GM18508 (cell line): ENCODE measurements around the gene STK32A.
"Not testable (repeated sequence)": the region's sequence is repeated elsewhere in the genome, so short reads cannot be mapped to it uniquely, and the experiment has no call there.

Experiments used
- ATAC-seq: cut with Tn5 transposase; IDR thresholded peaks from one replicate; pipeline ENCODE4 v1.9.1; 2021; ENCODE audit warnings: moderate number of reproducible peaks; ENCODE audit not compliant: insufficient read depth, unreplicated experiment

The STK32A gene

DNA sequence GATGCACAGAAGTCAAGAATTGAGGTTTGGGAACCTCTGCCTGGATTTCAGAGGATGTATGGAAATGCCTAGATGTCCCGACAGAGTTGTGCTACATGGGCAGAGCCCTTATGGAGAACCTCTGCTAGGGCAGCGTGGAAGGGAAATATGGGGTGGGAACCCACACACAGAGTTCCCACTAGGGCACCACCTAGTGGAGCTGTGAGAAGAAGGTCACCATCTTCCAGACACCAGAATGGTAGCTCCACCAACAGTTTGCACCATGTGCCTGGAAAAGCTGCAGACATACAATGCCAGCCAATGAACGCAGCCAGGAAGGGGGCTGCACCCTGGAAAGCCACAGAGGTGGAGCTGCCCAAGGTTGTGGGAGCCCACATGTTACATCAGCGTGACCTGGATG, 104.5 kb downstream of the STK32A start:
- no peak for ATAC-seq

DNA sequence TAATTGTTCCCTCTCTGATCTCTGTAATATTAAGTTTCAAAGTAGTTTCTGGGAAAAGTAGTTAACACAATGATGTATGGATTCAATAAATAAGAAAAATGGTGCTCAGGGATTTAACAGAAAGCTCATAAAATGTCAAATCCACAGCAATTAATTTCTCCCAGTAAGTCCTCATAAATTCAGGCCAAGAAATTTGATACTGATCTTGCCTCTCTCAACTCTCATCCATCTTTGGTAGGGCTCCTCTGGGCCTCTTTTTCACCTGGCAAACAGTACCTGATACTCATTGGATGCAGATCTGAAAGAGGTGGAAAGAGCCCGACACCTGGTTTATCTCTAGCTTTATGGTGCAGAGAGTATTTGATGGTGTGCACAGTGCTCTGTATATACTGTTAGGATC, 106.1 kb downstream of the STK32A start:
- ATAC-seq: no peak

DNA sequence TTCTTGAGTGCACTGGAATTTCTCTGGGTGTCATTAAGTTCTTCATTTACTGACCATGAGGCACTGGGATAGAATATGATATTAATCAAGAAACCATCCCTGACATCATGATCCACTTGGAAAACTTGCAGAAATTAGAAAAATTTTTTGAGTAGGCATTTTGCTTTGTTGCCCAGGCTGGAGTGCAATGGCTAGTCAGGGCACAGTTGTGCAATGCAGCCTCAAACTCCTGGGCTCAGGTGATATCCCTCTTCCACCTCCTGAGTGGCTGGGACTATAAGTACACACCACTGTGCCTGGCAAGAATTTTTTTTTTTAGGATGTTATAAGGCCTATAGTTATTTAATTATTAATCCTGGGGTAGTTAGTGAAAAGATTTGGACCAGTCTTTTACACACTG, 106.5 kb downstream of the STK32A start:
- ATAC-seq: no peak

DNA sequence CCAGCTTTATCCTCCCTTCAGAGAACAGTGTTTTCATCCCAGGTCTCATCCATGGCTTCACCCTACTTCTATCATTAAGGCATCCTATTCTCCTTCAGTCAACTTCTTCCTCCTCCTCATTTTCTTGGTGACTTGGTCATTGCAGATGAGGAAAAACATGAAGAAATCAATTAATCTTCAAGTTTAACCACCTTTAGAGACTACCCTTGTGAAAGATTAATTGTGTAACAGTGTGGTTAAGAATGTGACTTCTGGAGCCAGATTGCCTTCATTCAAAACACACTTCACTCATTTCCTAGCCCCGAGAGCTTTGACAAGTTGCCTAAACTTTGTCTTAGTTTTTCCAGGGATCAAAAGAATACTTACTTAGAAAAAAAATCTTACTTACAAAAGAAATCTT, 110.0 kb downstream of the STK32A start:
- ATAC-seq: no peak

DNA sequence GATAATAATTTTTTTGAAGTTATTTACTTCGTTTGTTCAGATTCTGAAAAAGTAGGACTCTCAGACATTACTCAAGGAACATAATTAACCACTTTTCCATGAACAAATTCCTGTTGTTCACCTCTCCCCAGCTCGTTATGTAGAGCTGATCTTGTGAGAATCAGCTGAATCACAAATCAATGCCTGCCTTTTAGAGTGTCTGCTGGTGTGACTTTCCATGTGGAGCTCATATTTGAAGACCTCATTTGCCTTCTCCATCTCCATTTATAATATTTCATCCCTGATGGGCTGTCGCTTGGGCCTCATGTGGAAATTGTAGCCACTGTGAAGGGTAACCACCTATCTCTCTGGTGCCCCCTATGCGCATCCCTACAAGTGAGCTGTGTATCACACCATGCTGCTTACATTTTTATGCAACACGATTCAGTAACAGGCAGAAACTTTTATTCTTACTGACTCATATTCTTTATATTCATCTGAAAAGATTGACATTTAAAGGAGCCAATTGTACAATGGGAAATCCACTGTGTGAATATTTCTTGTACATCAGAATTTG, 111.3 kb downstream of the STK32A start:
- no peak for ATAC-seq

DNA sequence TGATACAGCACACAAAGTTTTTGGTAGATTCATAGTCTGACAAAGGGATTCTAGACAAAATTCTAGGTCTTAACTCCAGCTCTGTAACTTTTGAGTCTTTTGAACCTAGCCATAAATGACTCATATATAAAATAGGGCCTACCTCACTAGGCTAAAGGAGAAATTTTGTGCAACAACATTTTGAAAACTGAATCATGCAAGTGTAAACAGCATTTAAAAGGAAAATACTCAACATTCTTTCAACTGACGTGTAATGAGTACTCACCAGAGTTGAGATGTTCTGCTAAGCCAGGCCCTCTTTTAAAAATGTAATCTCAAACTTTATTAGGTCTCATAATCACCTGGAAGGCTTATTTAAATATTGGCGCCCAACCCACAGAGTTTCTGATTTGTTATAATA, 113.2 kb downstream of the STK32A start:
- ATAC-seq: no peak

DNA sequence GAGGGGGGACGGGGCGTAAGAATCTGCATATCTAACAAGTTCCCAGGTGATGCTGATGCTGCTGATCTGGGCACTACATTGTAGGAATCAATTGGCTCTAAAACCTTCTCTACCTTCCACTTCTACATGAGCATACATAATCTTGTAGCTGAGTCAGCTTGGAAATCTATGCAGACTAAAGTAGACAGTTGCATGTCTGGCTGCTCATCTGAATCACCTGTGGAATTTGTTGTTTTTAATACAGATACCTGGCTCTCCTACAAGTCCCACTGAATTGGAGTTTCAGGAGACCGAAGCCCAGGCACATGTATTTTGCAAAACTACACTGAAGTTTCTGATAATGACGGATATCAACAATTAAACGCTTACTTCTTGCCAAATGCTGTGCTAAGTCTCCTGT, 113.6 kb downstream of the STK32A start:
- ATAC-seq: no peak

DNA sequence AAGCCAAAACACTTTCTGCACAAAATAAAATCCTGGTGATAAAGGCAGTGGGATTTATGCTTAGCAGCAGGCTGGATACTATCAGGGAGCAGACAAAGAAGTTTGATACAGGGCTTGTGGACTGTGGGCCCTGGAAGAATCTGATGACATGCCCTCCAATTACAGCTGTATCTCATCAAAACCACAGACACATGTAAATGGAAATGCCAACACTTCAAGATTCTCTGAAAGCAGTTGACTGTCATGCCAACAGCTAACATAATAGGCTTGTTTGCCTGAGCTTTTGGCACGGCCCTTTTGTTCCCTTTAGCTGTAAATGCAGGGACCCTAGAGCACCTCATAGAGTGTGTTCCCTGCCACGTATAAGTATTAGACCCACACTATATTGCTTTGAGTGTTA, 114.4 kb downstream of the STK32A start:
- ATAC-seq: no peak

DNA sequence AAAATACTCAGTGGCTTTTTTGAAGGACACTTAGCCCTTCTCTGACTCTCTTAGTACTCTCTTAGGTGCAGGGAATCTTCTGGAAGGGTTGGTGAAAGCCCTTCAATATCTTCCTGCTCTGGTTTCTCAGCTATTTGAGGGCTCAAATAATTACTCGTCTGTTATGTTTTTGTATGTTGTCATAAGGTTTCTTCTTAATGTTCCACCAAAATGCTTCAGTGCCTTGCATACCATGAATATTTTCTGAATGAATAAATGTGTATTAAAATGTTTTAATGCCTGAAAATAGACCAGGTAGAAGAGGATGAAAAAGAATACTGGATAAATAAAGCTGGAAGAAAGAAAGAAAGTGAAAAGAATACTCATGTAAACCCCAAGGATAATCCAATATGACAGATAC, 124.3 kb downstream of the STK32A start:
- no peak for ATAC-seq

DNA sequence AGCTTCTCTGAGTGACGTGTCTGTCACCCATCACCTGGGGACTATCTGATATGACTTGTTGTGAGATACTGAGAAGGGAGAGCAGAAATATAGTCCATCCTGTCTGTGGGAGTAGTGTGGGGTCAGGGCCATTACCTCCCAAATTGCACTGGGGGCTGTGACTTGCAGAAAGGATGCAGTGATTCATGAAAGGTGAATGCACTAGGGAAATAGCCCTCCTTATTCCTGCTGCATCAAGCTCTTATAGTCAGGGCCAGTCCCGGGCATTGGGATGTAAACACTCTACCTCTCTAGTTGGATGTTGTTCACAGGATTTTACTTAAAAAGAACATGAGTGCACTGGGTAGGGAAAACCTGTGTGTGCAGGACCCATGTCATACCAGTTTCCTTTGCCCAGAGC, 124.8 kb downstream of the STK32A start:
- ATAC-seq: no peak

DNA sequence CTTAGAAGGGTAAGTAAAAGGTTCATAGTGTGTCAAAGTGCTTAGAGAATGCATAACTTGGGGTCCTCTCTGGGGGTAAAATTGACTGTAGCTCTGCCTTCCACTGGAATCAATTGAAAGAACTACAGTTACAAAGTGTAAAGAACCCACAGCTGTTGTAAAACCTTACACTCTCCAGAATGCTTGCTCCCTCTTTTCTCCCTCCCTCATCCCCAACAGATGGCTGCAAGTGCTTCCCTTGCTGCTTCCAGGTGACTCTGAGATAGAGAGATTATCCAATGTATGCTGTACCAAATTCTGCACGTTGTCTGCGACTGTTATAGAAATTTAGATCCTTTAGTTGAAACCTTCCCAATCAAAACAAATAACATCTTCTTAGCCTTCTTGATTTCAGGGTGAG, 126.0 kb downstream of the STK32A start:
- no peak for ATAC-seq

DNA sequence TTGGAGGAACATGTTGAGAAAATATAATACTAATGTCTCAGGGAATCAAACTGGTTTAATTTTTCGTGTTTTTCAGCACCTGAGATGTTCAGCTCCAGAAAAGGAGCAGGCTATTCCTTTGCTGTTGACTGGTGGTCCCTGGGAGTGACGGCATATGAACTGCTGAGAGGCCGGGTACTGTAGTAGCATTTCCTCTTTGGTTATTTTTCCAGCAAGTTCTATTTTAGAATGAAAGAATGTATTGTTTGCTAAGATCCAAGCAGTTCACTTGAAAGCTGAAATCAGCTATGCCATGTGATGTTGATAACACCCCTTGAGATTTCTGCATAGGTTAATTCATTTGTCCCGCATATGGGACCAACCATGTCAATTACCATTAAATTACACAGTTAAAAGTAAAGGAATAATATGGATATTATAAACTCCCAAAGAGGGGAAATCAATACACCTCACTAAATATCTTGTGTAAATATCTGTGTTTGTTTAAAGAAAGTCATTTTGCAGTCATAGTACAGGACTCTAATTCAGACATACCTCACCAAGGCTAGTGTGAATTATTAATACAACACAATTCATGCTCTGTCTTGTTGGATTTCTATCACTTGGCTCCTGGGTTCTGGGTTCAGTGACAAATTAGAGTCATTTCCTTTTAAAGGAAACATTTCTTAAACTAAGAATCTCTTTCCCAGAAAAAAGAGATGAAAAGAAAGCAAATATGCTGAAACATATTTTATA, 126.8 kb downstream of the STK32A start:
- no peak for ATAC-seq

DNA sequence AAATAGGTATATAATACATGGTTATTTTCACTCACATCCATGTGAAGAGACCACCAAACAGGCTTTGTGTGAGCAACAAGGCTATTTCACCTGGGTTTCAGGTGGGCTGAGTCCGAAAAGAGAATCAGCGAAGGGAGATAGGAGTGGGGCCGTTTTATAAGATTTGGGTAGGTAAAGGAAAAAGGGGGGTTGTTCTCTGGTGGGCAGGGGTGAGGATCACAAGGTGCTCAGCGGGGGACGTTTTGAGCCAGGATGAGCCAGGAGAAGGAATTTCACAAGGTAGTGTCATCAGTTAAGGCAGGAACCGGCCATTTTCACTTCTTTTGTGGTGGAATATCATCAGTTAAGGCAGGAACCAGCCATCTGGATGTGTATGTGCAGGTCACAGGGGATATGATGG, 132.6 kb downstream of the STK32A start:
- ATAC-seq: not testable (repeated sequence)

DNA sequence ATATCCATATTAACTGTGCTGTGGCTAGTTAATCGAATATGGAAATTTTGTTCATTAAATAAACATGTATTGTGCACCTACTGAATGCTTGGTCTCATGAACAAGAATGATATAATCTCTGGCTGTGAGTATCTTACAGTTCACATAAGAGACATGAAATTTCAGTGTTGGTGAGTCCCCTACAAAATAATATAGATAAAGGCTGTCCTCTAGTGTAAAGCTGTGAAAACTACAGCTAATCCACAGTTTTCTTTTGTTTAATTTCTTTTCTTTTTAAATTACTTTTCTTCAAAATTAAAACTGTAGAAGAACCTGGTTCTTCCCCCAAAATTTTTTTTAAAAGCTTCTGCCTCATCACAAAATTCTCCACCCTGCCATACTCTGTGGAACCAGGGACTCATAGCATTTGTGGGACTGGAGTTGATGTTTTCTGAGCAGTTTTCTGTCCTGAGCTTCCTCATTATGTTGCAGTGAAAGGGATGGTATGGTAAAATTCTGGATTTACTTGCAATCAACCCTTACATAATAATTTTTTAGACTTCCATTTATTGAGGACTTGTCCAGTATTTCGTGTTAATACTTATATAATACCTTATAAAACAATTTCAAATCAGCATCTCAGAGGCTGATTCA, 135.0 kb downstream of the STK32A start:
- no peak for ATAC-seq

DNA sequence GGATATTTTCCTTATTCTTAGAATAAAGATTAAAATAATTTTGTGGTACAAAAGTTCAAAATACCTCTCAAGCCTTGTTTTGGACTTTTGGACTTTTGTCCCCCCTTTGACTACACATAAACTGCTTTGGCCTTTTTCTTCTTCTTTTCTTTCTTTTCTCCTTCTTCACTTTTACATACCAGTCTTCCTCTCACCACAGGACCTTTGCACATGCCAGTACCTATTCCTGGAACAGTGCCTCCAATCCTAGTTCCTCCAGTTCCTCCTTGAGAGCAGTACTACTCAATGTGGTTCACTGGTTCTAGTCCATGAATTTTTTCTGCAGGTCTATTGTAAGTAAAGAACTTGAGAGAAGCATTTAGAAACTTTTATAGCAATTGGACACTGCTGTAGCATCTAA, 136.5 kb downstream of the STK32A start:
- no peak for ATAC-seq

DNA sequence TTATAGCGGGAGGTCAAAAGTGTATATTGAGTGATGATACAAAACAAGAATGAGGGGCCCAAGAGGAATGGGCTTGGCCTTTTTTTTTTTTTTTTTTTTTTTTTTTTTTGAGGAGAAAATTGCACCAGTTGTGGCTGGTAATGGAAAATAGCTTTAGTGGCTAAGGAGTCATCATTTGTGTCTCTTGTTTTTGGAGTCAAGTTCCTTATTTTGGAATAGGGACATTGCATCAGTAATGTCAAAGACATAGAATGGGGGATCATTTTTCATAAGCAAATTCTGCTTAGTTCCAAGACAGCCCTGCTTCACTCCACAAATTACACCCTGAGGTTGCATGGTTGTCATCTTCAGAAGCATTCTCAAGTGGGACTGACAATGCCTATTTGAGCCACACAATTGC, 137.4 kb downstream of the STK32A start:
- ATAC-seq: no peak

DNA sequence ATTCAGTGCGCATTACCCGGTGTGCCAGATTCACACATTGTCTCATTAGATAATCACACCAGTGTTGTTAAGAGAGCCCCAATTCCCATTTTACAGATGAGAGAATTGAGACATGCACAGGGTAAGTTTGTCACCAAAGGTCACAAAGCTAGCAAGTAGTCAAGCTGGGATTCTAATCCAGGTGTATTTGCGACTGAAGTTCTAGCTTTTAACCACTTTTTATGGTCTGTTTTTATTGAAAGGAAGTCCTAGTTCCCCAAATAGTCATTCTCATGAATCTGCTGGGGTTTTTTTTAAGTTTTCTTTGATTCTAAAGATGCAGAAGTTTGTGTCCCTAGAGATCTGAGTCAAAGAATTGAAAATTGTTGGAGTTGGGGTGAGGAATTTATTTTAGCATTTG, 138.5 kb downstream of the STK32A start:
- ATAC-seq: no peak

DNA sequence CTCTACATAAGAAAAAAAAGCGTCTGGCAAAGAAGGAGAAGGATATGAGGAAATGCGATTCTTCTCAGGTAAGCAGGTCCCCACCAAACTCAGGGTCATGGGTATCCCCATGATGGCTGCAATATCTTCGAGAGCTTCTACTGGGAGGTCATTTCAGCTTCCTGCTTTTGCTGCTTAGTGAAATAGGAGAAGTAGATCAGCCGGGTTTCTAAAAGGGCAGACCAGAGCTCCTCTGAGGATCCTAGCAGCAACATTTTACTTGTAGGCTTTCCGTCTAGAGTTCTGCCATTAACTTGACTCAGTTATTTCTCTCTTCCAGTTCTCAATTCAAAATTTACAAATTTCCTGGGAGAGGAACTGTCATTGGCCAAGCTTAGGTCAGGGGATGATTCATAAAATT, 140.3 kb downstream of the STK32A start:
- ATAC-seq: no peak

DNA sequence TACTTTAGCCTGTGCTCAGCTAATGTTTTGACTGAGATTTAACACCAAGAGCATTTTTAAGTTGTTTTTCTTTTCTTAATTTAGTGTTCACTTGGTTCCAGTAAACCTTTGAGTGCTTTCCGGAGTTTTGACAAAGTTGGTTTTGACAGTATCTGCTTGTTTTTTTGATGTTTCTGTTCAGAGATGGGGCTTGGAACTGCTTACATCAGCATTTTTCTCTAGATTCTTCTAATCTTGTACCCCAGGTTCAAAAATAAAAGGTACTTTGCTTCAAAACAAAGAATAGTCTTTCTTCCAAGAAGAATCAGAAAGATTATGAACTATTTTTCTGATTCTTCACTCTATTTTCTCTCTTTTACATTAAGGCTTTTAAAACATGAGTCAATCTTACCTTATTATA, 142.9 kb downstream of the STK32A start:
- ATAC-seq: no peak

DNA sequence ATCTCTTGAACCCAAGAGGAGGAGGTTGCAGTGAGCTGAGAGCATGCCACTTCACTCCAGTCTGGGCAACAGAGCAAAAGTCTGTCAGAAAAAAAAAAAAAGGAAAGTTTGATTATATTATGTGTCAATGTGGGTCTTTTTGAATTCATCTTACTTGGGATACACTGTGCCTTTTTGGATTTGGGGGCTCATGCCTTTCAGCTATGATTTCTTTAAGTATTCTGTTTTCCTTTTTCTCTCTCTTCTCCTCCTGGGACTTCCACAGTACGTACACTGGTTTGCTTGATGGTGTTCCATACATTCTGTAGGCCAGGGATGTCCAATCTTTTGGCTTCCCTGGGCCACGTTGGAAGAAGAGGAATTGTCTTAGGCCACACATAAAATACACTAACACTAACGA, 146.7 kb downstream of the STK32A start:
- ATAC-seq: no peak

DNA sequence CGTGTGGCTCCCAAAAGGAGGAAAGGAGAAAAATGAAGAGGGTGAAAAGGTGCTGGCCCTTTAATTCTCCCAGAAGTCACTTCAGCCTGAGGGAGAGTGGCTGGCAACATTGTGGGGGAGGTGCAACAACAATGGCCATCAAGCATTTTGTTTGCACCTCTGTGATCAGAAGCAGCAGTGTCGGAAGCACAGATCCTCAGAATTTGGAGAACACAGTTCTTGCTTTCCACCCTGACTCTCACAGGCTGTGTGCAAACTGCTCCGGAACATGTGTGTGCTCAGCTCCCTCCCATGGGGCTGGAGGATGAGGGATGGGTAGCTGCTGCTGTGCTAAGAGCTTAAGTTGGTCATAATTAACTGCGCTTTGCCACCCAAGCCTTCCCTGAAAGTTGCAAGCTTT, 147.9 kb downstream of the STK32A start:
- no peak for ATAC-seq
